Ectodermal cell (in vitro differentiated cells): ENCODE measurements around the gene NOL11. TPM values are rescaled to one million over a fixed set of nuclear protein-coding genes. Genes with fewer than 3 reads are reported as not detected.
A peak's percentile ranks its signal among the peaks of the same experiment; 100 is the strongest.

Experiments
- H3K27ac ChIP-seq: 2 replicates; pipeline ENCODE4 v1.7.0; 2013; ENCODE audit warnings: mild to moderate bottlenecking, low read depth, low read length; ENCODE audit not compliant: insufficient read depth, poor library complexity, severe bottlenecking
- H3K27me3 ChIP-seq: 2 replicates; pipeline ENCODE4 v1.7.0; 2013; ENCODE audit warnings: mild to moderate bottlenecking, low read length; ENCODE audit not compliant: insufficient read depth, control insufficient read depth, poor library complexity, severe bottlenecking
- H3K36me3 ChIP-seq: one replicate; pipeline ENCODE4 v1.7.0; 2013; ENCODE audit warnings: low read length; ENCODE audit not compliant: control insufficient read depth, insufficient read depth
- H3K4me1 ChIP-seq: one replicate; pipeline ENCODE4 v1.7.0; 2013; ENCODE audit warnings: low read length; ENCODE audit not compliant: control insufficient read depth, insufficient read depth
- H3K4me3 ChIP-seq: 2 replicates; pipeline ENCODE4 v1.7.0; 2013; ENCODE audit warnings: low read depth, low read length, control low read depth; ENCODE audit not compliant: insufficient read depth
- H3K9me3 ChIP-seq: 2 replicates; pipeline ENCODE4 v1.7.0; 2013; ENCODE audit warnings: mild to moderate bottlenecking, low read length, moderate library complexity; ENCODE audit not compliant: control insufficient read depth
- WGBS, 2 experiments: methylation state at CpG; one replicate each; pipeline ENCODE4 v1.1.7; 2013; ENCODE audit warnings: missing lambda C conversion rate in 2 of 2; 5-methylcytosine and 5-hydroxymethylcytosine counted together
- polyA plus RNA-seq, 4 experiments: library from polyadenylated mRNA; stranded (reverse); fragments of 50-300 nt; gene quantifications; one replicate each; pipeline ENCODE4 v1.2.3, GENCODE V29; 2013

NOL11 gene
- 70.3 TPM for polyA plus RNA-seq (2013, experiment 1 of 4)
- polyA plus RNA-seq (2013, experiment 2 of 4) = 73.7 TPM
- polyA plus RNA-seq (2013, experiment 3 of 4) = 62.2 TPM
- polyA plus RNA-seq (2013, experiment 4 of 4) = 65.2 TPM

GRCh38 chr17:67717624-67718324 is at the start of gene NOL11:
TSS of gene NOL11 (plus strand) at chr17:67717936. CDS start at chr17:67717948, 12 bp downstream.
- H3K27me3 ChIP-seq = no peaks in the 10 kb centered on the region
- peaks cover 16% of the 10 kb centered on the region for H3K36me3 ChIP-seq
- 0% methylated on average over 49 of the region's 49 CpGs for WGBS, 2 experiments
- no peaks in the 10 kb centered on the region for H3K9me3 ChIP-seq
- H3K4me3 ChIP-seq = peak within 1 kb of the TSS; percentile 74
- H3K4me1 ChIP-seq = no peaks in the 10 kb centered on the region
- H3K27ac ChIP-seq = peak within 1 kb of the TSS; percentile 89

- Histone ChIP-seq H3K36me3 (no peaks in the 10 kb centered on the region), H3K27me3 (no peaks in the 10 kb centered on the region), H3K9me3 (no peaks in the 10 kb centered on the region), H3K4me3 (no peak overlapping the region), H3K4me1 (no peaks in the 10 kb centered on the region), H3K27ac (no peak overlapping the region)
- 84 to 92% methylated on average over 3 of the region's 3 CpGs for WGBS, 2 experiments
These were observed 46.2 kb upstream of the NOL11 start for GRCh38 chr17:67671493-67671892.

GRCh38 chr17:67672592-67673335 is 45.0 kb upstream of the NOL11 start:
- H3K4me3 ChIP-seq = no peak overlapping the region
- no peaks in the 10 kb centered on the region for H3K9me3 ChIP-seq
- H3K36me3 ChIP-seq = no peaks in the 10 kb centered on the region
- 96 to 97% methylated on average over 9 to 10 of the region's 10 CpGs for WGBS, 2 experiments
- no peaks in the 10 kb centered on the region for H3K4me1 ChIP-seq
- H3K27me3 ChIP-seq = no peaks in the 10 kb centered on the region
- no peak overlapping the region for H3K27ac ChIP-seq

GRCh38 chr17:67675481-67675880 is 42.3 kb upstream of the NOL11 start:
- Histone ChIP-seq H3K27ac (no peak overlapping the region), H3K4me3 (no peak overlapping the region), H3K4me1 (no peaks in the 10 kb centered on the region), H3K9me3 (no peaks in the 10 kb centered on the region), H3K27me3 (no peaks in the 10 kb centered on the region), H3K36me3 (no peaks in the 10 kb centered on the region)
- WGBS, 2 experiments = 93 to 98% methylated on average over 4 of the region's 4 CpGs

GRCh38 chr17:67676305-67676704 is 41.4 kb upstream of the NOL11 start:
- Histone ChIP-seq H3K4me1 (no peaks in the 10 kb centered on the region), H3K4me3 (no peak overlapping the region), H3K27ac (no peak overlapping the region), H3K27me3 (no peaks in the 10 kb centered on the region), H3K9me3 (no peaks in the 10 kb centered on the region), H3K36me3 (no peaks in the 10 kb centered on the region)
- 94 to 97% methylated on average over 4 of the region's 4 CpGs for whole genome bisulfite sequencing, 2 experiments

- WGBS, 2 experiments = 87 to 98% methylated on average over 2 of the region's 2 CpGs
These were observed 39.3 kb upstream of the NOL11 start for GRCh38 chr17:67678414-67678813.

GRCh38 chr17:67679225-67679624 is 38.5 kb upstream of the NOL11 start:
- Histone ChIP-seq H3K4me3 (no peak overlapping the region), H3K27ac (no peak overlapping the region), H3K4me1 (no peaks in the 10 kb centered on the region), H3K9me3 (no peaks in the 10 kb centered on the region), H3K27me3 (no peaks in the 10 kb centered on the region), H3K36me3 (no peaks in the 10 kb centered on the region)
- WGBS, 2 experiments = 95 to 100% methylated on average over 2 of the region's 2 CpGs

More at GRCh38 chr17:67678414-67678813, 39.3 kb upstream of the NOL11 start:
- no peaks in the 10 kb centered on the region for H3K9me3 ChIP-seq
- H3K27ac ChIP-seq = no peak overlapping the region
- no peaks in the 10 kb centered on the region for H3K4me1 ChIP-seq
- no peaks in the 10 kb centered on the region for H3K36me3 ChIP-seq
- H3K27me3 ChIP-seq = no peaks in the 10 kb centered on the region
- no peak overlapping the region for H3K4me3 ChIP-seq

GRCh38 chr17:67679721-67680120 is 38.0 kb upstream of the NOL11 start:
- Histone ChIP-seq H3K36me3 (no peaks in the 10 kb centered on the region), H3K4me1 (no peaks in the 10 kb centered on the region), H3K27me3 (no peaks in the 10 kb centered on the region), H3K9me3 (no peaks in the 10 kb centered on the region), H3K27ac (no peak overlapping the region), H3K4me3 (no peak overlapping the region)
- 95% methylated on average over 6 of the region's 6 CpGs for WGBS, 2 experiments

- no peaks in the 10 kb centered on the region for H3K4me1 ChIP-seq
- H3K27ac ChIP-seq = no peak overlapping the region
- 92 to 95% methylated on average over 6 to 7 of the region's 8 CpGs for WGBS, 2 experiments
- H3K4me3 ChIP-seq = no peak overlapping the region
- H3K36me3 ChIP-seq = no peaks in the 10 kb centered on the region
- no peaks in the 10 kb centered on the region for H3K27me3 ChIP-seq
- H3K9me3 ChIP-seq = no peaks in the 10 kb centered on the region
These were observed 37.1 kb upstream of the NOL11 start for GRCh38 chr17:67680445-67681224.

GRCh38 chr17:67682196-67682595 is 35.5 kb upstream of the NOL11 start:
- Histone ChIP-seq H3K4me3 (no peak overlapping the region), H3K27ac (no peak overlapping the region), H3K36me3 (no peaks in the 10 kb centered on the region), H3K27me3 (no peaks in the 10 kb centered on the region), H3K9me3 (no peaks in the 10 kb centered on the region), H3K4me1 (no peaks in the 10 kb centered on the region)
- WGBS, 2 experiments = 95 to 98% methylated on average over 2 of the region's 2 CpGs
